ENCODE data around the gene RASL10B.
"Not testable (repeated sequence)": the region's sequence is repeated elsewhere in the genome, so short reads cannot be mapped to it uniquely, and the experiment has no call there.

RASL10B gene, protein sequence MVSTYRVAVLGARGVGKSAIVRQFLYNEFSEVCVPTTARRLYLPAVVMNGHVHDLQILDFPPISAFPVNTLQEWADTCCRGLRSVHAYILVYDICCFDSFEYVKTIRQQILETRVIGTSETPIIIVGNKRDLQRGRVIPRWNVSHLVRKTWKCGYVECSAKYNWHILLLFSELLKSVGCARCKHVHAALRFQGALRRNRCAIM

DNA sequence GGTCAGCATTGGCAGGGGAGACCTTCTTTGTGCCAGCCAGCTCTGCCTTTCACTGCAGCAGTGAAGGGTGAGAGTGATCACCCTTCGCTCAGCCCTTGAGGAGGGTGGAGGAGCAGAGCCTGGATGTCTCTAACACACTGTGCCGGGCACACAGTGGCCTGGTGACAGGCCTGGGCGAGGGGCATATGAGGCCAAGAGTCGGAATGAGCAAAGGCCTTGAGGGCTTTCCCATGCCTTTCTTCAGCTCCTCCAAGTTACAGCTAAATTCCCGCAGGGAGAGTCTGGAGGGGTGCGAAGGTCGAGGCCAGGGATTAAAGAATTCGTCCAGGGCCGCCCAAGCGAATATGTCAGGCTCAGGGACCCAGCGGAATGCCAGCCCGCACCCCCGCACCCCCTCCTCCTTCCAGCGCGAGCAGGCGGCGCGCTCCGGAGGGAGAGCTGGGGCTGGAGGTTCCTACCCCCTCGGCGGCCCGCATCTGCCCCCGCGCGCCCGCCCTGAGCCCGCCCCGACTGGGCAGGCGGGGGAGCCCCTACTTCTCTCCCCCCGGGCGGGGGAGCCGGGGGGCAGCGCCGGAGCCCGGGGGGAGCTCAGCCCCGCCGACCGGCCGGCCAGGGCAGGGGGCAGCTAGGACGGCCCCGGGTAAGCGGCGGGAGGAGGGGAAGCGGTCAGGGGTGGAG lies at the start of gene RASL10B:
RASL10B (plus strand) TSS at position 401 of the 678 bp plus-strand sequence. CDS start 3,546 bp downstream, outside the sequence.
- intact Hi-C loops (cut with DNase I), result no loop called here
- DNase-seq, result peak; percentile 62 to 97 (median 74)

DNA sequence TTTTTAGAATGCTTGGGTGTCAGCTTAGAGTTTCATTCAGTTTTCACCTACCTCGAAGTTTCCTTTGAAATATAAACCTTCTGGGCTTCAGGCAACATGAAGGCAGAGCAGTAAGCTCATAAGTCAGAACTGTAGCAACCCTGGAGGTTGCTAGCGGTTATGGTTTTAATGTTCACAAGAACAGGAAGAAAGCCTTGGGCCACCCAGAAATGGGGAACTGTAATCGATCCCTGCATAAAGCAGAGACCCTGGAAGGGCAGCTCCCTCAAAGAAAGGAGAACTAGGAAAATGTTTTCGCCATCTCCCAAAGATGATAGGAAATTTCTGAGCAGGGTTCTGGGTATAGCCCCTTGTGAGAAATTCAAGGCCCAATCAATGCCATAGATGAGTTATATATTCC lies 47.8 kb upstream of the RASL10B start:
- intact Hi-C loops (cut with DNase I), result no loop called here
- DNase-seq, result no peak

DNA sequence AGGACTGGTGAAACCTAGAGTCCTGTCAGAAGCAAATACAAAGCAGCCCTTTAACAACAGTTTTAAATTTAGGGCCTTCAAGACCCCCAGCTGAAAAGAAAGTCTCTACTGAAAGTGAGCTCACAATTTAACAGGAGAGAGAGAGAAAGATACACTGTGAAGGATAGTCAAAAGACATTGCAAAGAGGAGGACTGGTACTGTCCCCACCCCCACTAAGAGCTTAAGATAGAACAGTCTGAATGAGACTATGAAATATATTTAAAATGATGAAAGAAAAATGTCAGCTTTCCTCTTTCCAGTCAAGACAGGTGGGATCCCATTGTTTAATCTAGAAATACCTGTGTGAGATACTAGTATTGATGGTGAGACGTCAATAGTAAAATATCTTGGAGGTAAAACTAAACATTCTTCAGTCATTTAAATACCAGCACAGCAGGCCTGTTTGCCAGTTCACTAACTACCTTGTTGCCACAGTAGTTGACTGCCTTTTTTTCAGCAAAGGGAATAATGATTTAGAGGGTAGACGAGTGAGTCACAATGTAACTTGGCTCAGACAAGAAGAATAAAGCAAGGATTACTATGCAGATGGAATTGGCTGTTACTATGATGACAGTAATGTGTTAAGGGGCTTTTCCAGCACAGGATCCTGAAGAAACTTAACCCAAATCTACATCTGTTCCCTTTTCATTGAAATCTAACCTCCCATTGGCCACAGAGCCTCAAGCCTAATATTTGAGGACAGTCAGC lies 47.2 kb upstream of the RASL10B start:
- intact Hi-C loops (cut with DNase I), result no loop called here
- DNase-seq, result no peak

DNA sequence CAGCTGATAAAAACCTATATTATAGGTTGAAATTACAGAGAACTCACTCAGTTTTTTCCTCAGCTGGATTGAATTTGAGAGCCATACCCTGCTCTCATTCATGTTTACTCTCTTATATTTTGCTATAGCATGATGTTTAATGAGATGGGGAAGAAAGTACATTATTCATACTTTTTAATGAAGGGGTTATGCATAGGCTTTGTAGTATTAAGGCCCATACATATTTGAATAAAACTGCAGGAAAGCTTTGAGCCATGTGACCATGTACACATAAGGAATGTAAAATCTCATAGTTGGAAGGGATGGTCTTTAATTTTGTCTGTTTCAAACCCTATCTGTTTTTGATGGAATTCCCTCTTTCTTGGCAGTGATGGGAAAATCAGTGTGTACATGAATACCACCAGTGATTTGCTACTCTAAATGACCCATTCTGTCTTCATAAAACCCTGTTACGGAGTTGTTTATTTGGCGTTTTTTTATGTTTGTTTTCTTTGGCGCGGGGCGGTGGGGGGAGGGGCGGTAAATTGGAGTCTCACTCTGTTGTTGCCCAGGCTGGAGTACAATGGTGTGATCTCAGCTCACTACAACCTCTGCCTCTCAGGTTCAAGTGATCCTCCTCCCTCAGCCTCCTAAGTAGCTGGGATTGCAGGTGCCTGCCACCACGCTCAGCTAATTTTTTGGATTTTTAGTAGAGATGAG lies 38.8 kb upstream of the RASL10B start:
- no peak for DNase-seq
- intact Hi-C loops (cut with DNase I), result no loop called here

DNA sequence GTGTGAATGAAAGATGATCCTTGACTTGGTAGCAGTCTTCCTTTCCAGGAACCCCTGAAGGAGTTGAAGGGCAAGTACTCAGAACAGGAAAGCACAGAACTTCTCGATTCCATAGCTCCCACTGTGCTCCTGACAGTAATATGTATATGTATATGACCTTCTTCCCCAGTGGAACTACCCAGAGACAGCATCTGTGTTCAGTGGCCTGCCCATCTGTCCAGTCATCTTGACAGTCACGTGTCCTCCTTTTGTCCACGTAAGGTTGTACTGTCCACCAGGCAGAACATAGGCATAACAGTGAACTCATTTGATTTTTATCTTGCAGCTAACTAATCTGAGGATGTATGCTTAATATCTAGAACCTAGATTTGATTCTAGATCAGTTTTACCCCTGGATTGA lies 37.8 kb upstream of the RASL10B start:
- intact Hi-C loops (cut with DNase I), result no loop called here
- no peak for DNase-seq

DNA sequence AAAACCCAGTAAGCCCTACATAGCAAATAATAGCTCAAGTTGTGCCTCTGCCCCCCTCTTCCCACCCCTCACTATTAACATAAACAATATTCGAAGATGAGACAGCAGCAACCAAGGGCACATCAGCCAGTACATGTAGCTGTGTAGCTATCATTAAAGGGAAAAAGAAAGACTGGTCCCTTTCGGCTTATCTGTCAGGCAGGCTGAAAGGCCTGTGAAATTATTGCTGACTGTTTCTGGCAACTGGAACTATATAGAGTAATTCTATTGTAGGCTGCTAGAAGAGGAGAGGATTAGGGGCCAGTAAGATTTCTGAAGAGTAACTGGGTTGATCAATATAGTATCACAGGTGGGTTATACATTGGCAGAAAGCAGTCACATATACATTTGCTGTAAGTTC lies 36.5 kb upstream of the RASL10B start:
- no peak for DNase-seq
- intact Hi-C loops (cut with DNase I), result no loop called here

DNA sequence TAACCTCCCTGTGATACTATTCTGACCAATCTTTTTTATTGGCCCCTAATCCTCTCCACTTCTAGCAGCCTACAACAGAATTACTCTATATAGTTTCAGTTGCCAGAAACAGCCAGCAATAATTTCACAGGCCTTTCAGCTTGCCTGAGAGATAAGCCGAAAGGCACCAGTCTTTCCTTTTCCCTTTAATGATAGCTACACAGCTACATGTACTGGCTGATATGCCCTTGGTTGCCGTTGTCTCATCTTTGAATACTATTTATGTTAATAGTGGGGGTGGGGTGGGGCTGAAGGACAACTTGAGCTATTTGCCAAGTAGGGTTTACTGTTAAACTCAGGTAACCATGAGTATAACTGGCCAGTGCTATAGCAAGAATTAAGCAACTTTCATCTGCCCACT lies 35.8 kb upstream of the RASL10B start:
- no peak for DNase-seq
- intact Hi-C loops (cut with DNase I), result no loop called here

DNA sequence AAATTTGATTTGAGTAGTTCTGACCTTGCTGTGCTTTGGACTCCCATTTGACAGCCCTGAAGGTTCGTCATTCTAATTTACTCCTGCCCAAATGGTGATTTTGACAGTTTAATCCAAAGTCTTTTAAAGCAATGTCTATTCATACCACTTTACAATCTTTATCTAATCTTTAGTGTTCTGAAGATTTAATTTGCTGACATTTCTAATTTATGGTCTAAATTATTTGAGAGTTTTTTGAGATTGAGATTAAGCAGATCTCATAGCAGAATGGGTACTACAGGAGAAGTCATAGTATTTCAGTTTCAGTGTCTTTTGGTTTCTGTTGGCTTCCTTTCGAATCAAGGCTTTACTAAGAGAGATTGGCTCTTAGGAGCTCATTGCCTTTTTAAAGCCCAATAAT lies 32.6 kb upstream of the RASL10B start:
- DNase-seq, result no peak
- intact Hi-C loops (cut with DNase I), result no loop called here

DNA sequence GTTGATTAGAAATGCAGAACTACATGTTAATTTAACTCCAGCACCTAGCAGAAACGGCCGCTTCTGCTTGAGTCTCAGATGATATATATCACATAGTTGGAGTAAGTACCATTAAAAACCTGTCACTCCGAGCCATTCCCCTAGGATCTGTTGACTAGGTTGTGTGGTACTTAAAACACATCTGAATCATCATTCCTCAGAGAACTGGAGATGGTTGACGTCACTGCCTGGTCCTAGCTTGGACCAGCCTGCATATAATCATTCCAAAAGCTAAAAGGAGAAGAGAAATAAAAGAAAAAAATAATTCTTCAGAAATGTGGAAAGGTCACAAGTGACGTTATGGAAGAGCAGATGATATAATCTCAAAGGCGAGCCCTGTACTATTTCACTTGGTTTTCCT lies 31.3 kb upstream of the RASL10B start:
- no peak for DNase-seq
- intact Hi-C loops (cut with DNase I), result no loop called here

DNA sequence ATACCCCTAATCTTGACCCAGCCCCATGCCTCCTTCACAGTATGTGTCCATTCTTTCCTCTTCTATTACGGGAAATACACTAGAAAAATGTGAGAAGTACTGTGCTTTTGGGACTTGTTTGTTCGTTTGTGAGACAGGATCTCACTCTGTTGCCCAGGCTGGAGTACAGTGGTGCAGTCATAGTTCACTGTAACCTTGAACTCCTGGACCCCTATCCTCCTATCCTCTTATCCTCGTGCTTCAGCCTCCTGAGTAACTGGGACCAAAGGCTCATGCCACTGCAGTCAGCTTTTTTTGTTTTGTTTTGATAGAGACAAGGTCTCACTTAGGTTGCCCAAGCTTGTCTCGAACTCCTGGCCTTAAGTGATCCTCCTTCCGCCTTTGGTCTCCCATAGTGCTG lies 29.9 kb upstream of the RASL10B start:
- DNase-seq, result no peak
- intact Hi-C loops (cut with DNase I), result no loop called here

DNA sequence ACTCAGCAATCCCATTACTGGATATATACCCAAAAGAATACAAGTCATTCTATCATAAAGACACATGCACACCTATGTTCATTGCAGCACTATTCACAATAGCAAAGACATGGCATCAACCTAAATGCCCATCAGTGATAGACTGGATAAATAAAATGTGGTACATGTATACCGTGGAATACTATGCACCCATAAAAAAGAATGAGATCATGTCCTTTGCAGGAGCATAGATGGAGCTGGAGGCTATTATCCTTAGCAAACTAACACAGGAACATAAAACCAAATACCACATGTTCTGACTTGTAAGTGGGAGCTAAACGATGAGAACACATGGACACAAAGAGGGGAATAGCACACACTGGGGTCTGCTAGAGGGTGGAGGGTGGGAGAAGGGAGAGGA lies 28.1 kb upstream of the RASL10B start:
- intact Hi-C loops (cut with DNase I); DNase-seq: not testable (repeated sequence)

DNA sequence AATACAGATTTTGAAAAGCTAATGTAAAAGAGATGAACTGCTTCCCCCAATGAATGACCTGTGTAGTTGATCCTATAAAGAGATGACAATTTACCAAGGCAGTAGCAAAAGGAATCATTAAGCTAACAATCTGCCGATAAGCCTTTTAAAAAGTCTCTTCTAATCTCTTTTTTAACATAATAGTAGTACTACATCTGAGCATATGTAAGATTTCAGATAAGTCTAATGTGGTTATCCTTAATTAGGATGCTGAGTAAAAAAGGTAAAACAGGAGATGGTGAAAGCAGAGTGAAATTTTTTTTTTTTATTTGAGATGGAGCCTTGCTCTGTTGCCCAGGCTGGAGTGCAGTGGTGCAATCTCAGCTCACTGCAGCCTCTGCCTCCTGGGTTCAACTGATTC lies 26.2 kb upstream of the RASL10B start:
- no peak for DNase-seq
- intact Hi-C loops (cut with DNase I), result no loop called here

DNA sequence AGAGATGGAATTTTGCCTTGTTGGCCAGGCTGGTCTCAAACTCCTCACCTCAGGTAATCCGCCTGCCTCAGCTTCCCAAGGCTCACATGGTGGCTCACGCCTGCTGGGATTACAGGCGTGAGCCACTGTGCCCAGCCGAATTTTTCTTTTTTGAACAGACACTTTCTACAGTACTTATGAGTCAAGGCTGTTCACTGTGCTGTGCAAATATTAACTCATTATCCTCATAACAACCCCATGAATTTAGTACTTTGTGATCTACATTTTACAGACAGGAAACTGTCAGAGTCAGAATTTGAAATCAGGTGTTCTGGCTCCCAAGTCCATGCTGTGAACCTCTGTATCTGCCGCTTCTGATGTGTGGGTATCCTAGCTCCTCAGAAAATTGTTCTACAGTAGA lies 25.7 kb upstream of the RASL10B start:
- DNase-seq, result no peak
- intact Hi-C loops (cut with DNase I), result no loop called here

DNA sequence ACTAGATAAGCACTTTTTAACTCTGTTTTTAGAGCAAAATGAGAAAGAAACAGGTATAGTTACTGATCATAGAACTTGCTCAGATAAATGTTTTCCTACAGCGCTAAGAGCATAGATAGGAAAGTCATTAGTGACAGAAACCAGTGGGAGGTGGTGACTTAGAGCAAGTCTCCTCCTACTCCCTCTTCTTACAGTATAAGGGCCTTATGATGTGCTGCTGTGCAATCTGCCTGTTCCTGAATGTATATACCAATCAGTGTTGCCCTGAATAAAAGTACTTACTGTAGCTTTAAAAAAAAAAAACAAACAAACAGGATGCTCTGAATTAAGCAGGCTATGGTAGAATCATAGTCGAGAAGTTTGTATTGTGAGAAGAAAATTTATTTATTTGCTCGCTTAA lies 23.3 kb upstream of the RASL10B start:
- intact Hi-C loops (cut with DNase I), result no loop called here
- no peak for DNase-seq

DNA sequence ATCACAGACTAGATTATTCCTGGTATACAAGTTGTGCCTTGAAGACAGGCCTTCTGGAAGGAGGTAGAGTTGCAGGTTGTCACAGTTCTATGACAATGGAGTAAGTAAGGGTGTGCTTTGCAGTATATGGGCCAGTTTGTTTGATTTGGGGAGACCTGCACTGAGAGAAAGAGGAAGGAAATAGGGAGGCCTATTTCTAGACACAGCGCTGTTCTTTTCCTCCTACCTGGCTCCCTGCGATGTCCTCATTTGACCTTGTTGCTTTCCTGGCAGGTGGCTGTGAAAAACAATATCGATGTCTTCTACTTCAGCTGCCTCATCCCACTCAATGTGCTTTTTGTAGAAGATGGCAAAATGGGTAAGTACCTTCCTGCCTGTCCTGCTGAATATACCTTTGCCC lies 22.5 kb upstream of the RASL10B start:
- intact Hi-C loops (cut with DNase I), result no loop called here
- DNase-seq, result no peak

DNA sequence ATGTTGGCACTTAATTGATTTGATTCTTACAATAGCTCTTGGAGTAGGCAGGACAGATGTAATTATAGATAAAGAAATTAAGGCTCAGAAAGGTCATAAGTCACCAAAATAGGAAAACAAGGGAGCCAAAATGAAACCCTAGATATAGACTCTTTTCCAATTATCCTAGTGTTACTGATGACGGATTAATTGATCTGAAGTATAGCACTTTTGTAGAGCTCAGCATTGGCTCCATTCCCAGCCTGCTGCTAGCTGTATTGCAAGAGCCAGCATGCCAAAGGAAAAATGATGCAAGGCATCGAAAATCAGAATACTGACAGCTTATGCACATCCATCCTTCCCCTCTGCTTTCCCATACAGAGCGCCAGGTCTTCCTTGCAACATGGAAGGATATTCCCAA lies 21.6 kb upstream of the RASL10B start:
- no peak for DNase-seq
- intact Hi-C loops (cut with DNase I), result no loop called here

DNA sequence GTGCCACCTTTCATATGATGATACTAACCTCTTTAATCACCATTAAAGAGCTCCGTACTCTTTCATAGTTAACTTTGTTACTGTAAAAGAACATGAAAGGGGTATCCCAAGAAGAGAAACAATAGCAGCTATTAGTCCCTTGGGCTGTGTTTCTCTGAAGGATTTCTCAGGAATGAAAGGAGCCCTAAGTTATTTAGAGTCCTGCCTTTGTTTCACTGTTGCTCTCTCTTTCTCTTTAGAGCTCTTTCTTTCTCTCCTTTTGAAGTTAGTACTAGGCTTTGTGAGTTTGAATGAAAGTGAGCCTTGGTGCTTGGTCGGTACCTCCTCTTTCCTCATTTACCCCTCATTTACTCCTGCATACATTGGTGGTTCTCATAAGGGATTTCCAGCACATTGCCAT lies 20.5 kb upstream of the RASL10B start:
- DNase-seq, result no peak
- intact Hi-C loops (cut with DNase I), result no loop called here

DNA sequence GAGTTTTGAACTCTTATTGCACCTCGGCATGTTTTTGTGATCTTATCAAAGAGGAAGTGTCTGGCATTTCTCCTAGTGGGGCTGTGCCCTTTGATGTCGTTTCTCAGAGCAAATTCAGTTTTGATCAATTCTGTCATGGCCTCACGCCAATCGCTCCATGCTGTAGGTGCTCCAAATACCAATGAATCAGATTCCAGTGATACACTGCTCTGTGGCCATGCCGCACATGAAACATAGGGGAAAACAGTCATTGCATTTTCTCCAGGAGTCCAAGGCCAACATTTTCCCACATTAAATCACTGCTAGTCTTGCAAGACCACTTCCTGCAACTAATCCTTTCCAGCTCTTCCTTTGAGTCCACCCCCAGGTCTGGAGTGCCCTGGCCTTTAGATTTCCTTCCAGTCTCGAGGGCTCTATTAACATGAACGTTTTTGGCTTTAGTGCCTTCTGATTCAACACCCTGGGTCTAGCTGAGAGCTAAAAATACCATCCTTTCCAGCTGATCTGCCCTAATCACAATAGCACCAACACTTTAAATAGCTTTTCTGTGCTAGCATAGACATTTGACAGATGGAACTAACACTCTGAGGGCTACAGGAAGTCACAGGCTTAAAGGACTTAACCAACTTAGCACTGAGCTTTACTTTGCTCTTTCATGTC lies 18.2 kb upstream of the RASL10B start:
- no peak for DNase-seq
- intact Hi-C loops (cut with DNase I), result no loop called here

DNA sequence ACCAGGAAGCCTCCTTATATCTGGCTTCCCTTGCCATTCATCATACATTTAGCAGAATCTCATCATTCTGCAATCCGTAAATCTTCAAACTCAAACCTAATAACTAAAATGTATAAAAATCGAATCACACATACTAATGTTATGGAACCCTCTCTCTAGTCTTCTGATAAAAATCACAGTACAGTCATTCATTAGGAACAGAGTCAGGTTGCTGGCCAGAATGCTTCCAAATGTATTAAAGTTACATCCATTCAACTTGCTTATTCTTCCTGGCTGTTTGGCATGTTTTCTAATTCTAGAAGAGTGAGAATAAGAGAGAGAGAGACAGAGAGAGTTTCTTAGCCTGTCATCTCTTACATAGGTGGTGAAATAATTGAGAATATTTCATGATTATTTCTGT lies 16.5 kb upstream of the RASL10B start:
- no peak for DNase-seq
- intact Hi-C loops (cut with DNase I), result no loop called here

DNA sequence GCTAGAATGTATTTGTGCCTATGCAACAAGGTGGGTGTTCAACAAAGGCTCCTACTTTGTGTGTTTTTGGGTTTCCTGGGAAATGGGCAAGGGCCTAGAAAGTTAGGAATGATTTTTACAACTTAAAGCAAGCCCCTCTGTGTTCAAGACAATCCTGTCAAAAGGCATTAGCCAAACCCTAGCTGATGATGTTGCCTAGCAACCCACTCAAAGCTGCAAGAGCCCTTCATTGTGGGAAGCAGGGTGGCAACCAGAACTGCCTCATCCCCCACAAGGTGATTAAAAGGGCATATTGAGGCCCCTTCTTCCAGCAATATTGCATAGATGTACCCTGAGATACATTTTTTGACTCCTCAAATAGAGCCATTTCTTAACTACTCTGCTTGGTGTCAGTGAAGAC lies 16.0 kb upstream of the RASL10B start:
- intact Hi-C loops (cut with DNase I), result no loop called here
- no peak for DNase-seq

DNA sequence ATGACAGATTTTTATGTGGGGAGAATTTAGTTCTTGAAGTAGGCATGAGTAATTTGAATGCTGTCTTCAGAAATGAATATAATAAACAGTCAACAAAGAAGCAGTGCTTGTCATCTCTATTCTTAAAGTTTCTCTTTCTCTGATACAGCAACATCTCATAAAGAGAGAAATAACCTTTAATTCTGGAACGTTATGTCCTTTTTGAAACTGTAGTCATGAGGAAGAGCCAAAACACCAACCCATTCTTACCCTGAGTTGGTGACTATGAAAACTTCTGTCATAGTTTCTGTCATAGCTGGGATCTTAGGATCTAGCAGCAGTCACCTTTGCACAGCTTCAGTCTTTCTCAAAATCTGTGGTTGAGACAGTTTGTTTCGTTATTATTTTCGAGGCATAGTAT lies 15.3 kb upstream of the RASL10B start:
- intact Hi-C loops (cut with DNase I), result no loop called here

More for the DNA sequence above, 15.3 kb upstream of the RASL10B start:
- DNase-seq, result no peak

Measured in posterior cingulate gyrus (tissue), 11 donors.